A549 treated with GW870086 at 1 μM for 4 hours (cell line): Measurements from ENCODE around the gene DNAJA3. TPM values are rescaled to one million over a fixed set of nuclear protein-coding genes. Genes with fewer than 3 reads are reported as not detected.

ENCODE experiments used
- total RNA-seq: library from RNA; stranded (reverse); fragments of 200-300 nt; extraction: Qiagen RNA extraction; gene quantifications from 5 replicates; pipeline ENCODE4 v1.2.3, GENCODE V29; 2022; ENCODE audit warnings: low read depth

The DNAJA3 gene
- total RNA-seq: 59.8 to 71.8 TPM (median 69.6 TPM) in 5 replicates

DNA sequence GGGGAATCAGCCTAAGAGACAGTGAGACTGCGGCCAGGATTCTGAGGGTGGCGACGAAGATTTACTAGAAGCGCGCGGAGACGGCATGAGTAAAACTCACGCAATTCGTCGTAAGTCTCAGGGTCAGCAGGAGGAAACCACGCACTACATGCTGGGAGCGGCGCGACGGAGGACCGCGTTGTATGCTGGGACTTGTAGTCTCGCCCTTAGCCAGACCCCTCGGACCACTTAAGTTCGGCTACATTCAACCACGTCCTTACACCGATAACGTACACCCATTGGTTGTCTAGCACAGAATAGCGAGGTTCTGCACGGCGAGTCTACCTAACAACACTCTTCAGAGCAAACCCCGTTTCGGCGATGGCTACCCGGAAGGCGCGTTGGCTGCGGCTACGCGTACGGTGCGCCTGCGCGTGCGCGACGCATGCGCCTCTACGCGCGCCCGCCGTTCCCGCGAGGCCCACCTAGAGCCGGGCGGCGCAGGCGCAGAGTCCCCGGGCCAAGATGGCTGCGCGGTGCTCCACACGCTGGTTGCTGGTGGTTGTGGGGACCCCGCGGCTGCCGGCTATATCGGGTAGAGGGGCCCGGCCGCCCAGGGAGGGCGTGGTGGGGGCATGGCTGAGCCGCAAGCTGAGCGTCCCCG, at the start of gene DNAJA3:
Gene DNAJA3, plus strand, starts transcription at position 491 of the 643 bp plus-strand sequence. Its CDS starts 14 bp downstream, at position 505.

DNA sequence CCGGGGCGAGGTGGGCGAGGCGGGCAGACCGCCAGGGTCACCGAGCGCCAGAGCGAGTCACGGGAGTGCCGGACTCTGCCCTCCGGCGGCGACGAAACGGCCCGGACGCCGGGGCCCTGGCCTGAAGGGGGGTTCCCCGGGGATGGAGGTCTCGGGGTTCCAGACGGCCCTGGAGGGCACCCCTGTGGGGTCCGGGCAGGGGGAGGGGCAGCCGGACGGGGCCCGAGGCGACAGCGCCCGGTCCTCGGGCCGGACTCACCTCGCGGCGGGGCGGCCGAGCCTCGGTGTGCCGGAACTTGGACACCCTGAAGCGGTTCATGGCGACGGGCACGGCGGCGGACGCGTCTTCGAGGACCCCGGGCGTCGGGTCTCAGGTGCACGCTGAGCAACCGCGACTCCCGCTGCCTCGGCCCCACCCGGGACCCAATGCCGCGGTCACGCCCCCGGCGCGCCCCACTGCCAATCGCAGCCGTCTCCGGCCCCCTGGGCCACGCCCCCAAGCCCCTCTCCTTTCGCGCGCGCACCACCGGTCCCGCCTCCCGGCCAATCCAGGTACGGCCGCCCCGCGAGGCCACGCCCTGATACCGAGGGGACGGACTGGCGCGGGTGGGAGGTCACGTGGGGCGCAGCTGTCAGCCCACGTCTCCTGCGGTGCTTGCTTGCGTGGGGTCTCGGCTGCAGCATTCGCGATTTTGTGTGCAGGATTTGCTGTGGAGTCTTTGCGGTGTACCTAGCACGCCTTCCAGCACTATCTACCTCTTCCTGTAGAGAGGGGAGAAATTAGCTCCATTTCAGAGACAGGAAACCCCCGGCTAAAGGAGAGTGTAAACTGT, 9.3 kb upstream of the DNAJA3 start, which contains the start of gene CORO7:
Gene CORO7, minus strand, starts transcription at position 397 of the 833 bp plus-strand sequence. Its CDS starts 78 bp downstream, at position 319.

DNA sequence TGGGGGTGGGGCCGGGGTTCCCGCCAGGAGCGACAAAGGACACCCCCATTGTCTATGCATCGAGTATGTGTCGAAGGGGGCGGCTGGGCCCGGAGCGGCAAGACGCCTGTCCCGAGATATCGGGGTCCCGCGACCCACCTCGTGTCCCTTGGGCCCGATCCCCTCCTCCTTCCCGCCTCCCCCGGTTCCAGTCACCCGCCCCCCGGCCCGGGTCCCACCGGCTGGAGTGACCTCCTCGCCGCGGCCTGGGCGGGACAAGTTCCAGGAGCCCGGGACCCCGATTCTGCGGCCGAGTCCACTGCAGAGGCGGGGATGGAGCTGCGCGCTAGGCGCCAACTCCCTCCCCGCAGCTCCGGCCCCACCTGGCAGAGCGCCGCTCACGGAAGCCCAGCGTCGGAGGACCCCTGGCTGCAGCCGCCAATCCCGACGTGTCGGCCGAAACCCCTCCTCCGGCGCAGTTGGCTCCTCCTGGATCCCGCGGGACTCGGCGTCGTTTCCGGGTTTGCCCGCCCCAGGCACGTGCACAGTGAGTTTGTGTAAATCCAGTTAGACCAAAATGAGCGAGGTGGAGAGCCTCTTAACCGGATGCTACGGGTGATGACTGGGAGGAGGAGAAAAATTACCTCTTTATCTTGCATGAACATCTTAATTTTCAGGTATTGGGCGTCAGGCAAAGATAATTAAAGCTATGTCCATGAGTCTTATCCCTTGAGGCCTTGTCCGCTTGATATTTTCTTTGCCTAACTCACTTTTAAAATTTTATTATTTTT, 48.7 kb downstream of the DNAJA3 start, which contains the start of gene NMRAL1:
Gene NMRAL1, minus strand, starts transcription at position 434 of the 770 bp plus-strand sequence. CDS start 493 bp downstream, outside the sequence.

DNA sequence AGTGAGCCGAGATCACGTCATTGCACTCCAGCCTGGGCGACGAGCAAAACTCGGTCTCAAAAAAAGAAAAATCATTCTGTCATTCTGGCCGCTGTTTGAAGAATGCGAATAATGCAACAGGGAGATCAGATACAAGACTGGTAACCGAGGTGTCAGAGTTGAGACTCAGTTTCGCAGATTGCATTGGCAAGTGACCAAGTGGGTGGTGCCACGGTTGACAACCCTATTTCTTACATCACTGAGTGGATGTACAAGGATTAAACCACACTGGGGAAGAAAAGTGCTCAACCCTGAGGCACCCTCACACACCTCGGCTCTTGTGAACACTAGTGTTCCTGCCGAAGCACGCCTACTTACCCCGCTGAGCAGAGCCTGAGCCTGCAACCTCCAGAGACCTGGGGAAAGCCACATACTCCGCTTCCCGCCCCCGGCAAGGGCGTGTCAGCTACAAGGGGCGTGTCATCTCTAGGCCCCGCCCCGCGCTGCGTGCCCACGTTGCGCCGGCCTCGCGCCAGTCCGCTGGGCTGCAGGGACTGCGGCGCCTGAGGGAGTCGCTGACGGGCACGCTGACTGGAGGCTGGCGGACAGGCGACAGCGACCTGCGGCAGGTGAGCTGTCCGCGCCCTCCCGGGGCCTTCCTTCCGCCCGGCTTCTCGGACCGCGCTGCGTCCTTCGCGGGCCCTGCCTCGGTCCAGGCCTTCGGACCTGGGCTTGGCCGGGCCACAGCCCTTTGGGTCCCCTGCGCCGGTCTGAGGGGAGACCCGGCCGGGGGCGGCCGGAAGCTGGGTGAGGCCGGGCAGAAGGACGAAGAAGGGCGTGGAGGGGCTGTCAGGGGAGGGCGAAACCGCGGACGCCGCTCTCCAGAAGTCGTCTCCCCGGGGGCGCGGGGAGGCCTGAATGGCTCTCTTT, 50.5 kb downstream of the DNAJA3 start, which contains the start of gene HMOX2:
Gene HMOX2, plus strand, starts transcription at position 519 of the 909 bp plus-strand sequence. CDS start 29,127 bp downstream, outside the sequence.

Other genes starting within 250 kb of the DNAJA3 start
- 0.07 TPM in 2 of 5 replicates, not detected in the others for gene SRL, start 183.8 kb upstream of the DNAJA3 start, total RNA-seq
- gene TFAP4, start 152.8 kb upstream of the DNAJA3 start, total RNA-seq: 12.0 to 18.2 TPM (median 16.0 TPM) in 5 replicates
- 19.7 to 28.0 TPM (median 26.5 TPM) in 5 replicates for gene GLIS2, start 109.8 kb upstream of the DNAJA3 start, total RNA-seq
- gene PAM16, start 74.5 kb upstream of the DNAJA3 start, total RNA-seq: 65.2 to 86.3 TPM (median 75.2 TPM) in 5 replicates
- gene VASN, start 54.0 kb upstream of the DNAJA3 start, total RNA-seq: 6.0 to 6.8 TPM (median 6.3 TPM) in 5 replicates
- gene CORO7, start 9.3 kb upstream of the DNAJA3 start, total RNA-seq: 10.9 to 19.8 TPM (median 15.9 TPM) in 5 replicates
- gene NMRAL1, start 48.8 kb downstream of the DNAJA3 start, total RNA-seq: 41.8 to 45.9 TPM (median 44.1 TPM) in 5 replicates
- 50.9 to 64.8 TPM (median 59.2 TPM) in 5 replicates for gene HMOX2, start 50.5 kb downstream of the DNAJA3 start, total RNA-seq
- 11.8 to 15.2 TPM (median 13.0 TPM) in 5 replicates for gene CDIP1, start 112.9 kb downstream of the DNAJA3 start, total RNA-seq
- gene C16orf96, start 130.5 kb downstream of the DNAJA3 start, total RNA-seq: 0.03 TPM in 3 of 5 replicates, not detected in the others
- 36.8 to 53.9 TPM (median 52.1 TPM) in 5 replicates for gene UBALD1, start 189.0 kb downstream of the DNAJA3 start, total RNA-seq
- gene MGRN1, start 199.0 kb downstream of the DNAJA3 start, total RNA-seq: 34.9 to 42.2 TPM (median 40.5 TPM) in 5 replicates